GM18511 (cell line): Measurements from ENCODE around the gene CDKN2A.
A peak's percentile ranks its signal among the peaks of the same experiment; 100 is the strongest.

ENCODE experiments used
- ATAC-seq: cut with Tn5 transposase; IDR thresholded peaks from one replicate; pipeline ENCODE4 v1.9.1; 2021; ENCODE audit warnings: mild to moderate bottlenecking, moderate library complexity; ENCODE audit not compliant: unreplicated experiment

CDKN2A gene

DNA sequence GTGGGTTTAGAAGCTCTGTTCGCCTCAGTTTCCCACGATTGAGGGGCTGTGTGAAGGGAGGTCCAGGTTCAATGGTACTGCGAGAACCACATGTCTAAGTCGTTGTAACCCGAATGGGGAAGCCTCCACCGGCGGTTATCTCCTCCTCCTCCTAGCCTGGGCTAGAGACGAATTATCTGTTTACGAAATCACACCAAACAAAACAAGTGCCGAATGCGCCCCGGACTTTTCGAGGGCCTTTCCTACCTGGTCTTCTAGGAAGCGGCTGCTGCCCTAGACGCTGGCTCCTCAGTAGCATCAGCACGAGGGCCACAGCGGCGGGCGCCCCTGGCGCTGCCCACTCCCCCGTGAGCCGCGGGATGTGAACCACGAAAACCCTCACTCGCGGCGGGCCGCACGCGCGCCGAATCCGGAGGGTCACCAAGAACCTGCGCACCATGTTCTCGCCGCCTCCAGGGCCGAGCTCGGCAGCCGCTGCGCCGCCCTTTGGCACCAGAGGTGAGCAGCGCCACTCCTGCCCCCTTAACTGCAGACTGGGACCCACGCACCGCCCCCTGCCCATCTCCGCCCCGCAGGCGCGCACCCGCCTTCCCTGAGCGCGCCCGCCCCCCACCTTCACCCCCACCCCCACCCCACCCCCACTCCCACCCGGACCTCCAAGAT, at the start of gene CDKN2A:
Gene CDKN2A, minus strand, starts transcription at position 500 of the 663 bp plus-strand sequence.
- peak; percentile 44 for ATAC-seq

DNA sequence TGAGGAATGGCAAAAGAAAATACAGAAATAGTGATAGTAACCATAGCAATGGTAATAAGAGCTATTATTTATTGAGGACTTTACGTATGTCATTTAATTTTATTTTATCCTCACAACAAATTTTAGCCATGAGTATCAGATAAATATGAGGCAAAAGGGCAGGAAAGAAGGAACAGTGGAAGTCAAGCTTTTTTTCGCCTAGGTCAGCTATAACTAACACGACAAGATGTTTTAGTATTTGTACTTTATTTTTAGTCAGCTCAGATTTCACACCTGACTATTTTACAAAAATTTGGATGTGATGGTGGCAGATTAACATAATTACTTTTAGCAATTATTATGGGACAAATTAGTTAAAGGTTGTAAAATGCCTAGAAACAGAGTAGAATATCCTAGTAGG, 49.7 kb upstream of the CDKN2A start:
- ATAC-seq: no peak

DNA sequence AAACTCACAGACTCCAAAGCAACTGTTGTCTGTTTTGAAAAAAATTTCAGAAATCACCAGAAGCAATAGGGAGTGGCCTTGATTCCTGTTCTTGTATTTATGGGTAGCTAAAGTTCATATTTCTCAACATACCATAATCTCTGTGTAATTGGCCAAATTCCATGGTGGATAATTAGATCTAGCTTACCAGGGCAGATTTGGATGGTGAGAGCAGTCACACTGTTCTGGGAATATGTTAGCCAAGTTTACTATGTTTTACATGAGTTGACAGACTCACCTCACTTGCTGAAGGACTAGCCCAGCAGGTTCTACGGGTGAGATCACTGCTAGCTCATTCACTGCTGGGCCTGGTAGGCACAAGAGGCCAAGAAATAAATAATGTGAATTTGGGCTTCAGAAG, 47.6 kb upstream of the CDKN2A start:
- no peak for ATAC-seq

DNA sequence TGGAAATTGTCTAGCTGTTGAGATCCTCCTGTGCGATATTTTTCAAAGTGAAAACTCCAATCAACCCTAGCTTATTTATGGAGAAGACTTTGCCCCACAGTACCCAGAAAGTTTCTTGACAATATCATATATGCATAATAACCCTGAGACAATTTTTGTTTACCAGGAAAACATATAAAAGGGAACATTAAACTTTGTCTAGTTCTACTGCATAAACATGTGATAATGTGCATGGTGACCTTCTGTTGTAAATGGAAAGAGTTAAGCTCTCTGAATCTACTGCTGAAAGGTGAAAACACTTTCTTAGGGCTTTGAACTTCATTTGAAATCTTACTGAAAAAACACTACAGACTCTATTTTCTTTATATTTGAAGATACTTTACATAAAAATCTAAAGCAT, 47.2 kb upstream of the CDKN2A start:
- ATAC-seq: no peak

DNA sequence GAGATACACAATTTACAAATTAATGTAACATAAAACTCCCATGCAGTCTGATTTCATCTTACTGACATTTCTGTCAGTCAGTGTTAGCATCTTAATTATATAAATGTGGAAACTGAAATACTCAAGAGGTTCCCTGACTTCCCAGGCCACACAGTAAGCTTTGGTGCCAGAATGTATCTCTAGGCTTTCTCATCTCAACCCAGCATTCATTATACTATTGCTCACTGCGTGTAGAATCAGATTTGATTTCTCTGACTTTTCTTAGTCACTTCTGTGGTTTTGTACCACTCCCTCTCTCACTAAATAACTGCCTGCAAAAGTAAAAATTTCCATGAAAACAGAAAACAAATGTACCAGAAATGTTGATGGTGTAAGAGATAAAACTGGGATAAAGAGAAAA, 46.6 kb upstream of the CDKN2A start:
- no peak for ATAC-seq

DNA sequence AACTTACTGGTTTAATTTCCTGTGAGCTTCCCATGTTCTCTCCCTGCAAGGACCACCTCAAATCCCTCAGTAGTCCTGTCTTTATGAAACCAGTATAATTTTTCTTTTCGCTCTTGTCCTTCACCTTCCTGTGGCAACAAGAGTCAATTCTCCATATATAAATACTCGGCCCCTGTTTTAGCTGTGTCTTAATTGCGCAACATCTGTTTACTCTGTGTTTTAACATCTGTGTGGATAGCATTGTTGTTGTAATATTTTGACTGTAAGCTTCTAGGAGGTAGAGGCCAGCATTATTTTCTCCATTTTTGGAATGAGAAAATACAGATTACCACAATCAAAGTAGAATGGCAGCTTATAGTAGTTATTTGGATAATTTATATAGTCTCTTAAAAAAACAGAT, 45.1 kb upstream of the CDKN2A start:
- ATAC-seq: no peak

DNA sequence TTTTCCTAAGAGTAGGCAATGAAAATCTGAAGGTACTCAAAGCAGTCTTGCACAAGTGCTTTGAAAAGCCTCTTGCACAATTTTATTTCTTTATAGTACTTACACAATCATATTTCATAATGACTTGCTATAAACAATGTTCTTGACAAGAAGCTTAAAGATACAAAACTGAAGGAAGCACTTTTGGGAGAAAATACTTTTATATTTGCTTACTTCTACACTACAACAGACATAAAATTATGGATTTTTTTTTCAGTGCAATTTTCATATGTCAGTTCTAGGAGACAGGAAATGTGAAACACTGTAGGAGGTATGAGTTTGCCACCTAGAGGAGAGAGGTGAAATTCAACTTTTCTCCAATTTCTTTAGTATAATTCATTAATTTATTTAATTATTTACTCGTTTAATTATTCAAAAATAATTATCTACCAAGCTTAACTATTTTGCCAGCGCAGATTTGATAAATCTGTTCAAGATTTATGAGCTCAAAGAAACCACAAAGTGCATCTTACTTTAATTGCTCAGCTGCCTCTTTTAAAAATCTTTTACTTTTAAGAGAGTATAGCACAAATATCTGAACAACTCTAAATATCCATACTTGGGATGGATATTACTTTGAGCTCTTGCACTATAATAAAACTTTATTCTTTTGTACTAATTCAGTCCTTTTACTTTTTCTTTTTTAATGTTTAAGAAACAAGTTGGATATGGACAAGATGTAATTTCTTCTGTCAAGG, 43.9 kb upstream of the CDKN2A start:
- peak; percentile 68 for ATAC-seq

DNA sequence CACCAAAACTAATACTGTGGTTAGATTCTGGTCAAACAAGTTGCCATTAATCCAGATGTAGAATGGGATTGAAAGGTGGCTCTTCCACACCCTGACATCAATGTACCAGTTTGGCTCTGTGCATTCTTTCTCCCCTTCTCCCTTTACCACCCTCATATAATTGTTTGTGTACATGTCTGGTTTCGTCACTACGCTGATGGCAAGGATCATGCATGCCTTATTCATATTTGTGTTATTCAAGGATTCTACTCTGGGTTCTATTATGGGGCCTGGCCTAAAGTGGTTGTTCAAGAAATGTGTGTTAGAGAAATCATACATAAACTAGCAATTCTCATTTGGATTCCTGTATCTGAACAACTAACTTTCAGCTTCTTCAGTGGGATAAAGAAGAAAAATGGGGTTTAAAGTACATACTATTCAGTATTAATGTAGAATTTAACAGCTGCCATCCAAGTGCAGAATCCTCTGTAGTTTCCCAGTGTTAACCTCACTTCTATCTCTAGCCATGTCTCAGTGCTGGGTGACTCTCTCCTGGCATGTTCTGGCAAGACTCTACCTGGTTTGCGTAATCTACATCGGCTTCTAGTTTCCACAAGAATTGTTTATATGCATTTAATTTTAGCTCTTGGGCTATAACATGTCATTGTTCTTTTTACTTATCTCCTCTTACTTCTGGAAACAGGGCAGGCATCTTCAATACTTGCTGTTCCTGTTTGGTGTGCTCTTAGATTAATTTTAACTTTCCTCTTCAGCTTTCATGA, 42.9 kb upstream of the CDKN2A start:
- no peak for ATAC-seq

DNA sequence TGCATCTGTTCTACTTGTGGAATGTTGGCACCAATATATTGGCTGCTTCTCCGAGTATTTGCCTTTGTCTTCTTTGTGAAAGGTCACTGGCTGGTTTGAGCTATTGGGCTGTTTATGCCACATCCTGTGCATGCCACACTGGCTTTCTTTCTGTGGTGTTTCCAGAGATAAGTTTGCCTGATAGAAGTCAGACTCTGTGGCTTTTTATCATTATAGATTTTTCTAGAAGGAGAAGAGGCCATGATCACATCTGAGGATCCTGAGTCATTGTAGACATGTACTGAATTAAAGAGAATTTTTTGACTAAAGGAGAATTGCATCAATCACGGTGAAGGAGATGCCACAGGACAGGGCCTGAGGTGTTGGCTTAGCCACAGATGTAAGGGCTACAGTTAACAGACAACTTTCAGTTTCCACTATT, 41.4 kb upstream of the CDKN2A start:
- no peak for ATAC-seq

DNA sequence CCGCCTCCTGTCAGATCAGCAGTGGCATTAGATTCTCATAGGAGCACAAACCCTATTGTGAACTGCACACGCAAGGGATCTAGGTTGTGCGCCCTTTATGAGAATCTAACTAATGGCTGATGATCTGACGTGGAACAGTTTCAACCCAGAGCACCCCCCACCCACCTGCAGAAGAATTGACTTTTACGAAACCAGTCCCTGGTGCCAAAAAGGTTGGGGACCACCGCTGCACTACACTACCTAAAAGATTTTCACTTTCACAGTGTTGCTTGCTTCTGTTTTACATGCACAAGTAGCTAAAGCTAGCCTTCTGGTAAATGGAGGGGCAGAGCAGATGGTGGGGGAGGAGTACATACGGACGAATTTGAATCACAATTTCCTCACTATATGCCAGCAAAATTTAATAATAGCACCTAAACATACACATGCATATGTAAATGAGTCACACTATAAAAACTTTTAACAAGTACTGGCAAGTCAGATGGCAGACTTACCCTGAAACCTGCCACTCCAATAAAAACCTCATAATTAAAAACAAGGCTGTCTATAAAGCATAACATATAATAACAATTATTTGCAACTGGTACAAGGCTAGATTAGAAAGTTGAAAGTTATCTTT, 38.9 kb upstream of the CDKN2A start:
- no peak for ATAC-seq

DNA sequence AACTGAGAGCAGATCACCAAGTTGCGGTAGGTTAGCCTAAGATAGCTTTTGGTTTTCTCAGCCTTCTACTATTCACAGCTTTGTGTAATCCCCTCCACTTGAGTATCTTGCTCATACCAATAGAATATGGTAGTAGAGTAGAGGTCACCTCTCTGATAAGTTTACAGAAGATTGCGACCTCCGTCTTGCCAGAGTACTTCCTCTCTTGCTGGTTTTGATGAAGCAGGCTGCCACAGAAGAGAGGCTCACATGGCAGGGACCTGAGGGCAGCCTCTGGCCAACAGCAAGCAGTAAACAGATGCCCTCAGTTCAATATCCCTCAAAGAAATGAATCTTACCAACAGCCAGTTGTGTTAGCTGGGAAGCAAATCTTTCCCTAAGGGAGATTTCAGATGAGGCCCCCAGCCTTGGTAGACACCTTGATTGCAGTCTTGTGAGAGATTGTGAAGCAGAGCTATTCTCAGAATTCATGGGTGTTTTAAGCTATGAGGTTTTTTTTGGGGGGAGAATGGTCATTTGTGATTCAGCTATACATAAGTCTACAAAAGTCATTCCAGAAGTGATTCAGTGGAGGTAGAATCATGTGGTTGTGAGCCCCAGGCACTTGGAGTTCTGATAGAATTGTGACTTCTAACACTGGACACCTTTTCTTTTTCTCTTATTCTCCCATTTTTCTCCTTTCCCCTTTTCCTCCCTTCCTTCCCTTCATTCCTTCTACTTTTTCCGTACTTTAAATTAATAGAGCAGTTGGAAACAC, 37.6 kb upstream of the CDKN2A start:
- ATAC-seq: no peak

DNA sequence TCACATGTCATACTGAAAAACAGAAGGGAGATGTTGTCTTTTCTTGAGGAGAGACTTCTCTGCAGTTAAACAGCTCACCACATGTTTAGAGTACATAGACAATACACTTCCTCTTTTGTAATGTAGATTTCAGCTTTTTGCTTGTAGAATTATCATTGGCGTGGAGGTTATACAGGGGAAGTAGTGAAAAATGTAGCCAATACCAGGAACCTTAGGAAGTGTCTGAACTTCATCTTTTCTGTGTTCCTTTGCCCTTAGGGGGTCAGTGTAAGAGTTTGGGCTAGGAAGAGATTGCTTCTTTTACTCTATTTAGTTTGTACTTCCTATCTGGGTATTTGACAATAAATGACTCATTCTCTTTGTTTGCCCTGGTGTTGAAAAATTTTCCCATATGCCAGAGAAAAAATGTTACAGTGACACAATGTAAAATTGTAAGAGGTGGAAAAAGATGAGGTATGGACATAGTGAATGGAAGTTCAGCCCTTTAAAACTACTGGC, 36.0 kb upstream of the CDKN2A start:
- ATAC-seq: peak; percentile 80

DNA sequence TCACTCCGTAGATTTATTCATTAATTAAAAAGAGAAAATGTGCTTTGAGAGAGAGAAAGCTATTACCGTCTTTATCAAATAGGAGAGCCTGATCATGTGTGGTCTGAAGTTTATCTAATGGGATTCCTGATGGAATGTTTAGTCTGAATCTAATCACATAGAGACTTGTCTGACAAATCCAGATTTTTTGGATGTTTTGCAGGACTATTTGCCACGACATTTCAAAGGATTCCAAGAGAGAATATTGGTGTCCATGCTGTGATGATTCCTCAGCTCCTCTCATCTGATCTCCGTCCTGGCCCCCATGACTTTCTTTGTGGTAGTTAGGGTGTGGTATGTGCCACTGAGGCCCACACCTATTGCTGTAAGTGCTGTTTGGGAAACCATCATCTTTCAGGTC, 35.0 kb upstream of the CDKN2A start:
- ATAC-seq: no peak

DNA sequence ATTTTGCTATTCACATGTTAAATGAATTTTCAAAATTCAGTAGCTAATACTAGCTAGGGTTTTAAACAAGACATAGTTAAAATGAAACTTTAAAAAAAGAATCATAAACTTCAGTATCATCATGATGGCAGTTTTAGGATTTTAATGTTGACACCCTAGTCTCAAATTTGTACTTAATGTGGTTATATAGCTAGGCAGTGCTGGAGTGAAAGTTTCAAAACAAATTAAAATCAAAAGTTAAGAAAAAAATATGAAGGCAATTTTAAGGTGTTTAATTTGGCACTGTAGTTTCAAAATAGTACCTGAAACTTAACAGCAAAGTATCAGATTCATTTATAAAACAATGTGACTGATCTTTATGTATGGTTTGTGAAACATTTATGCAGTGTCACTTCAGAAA, 34.2 kb upstream of the CDKN2A start:
- ATAC-seq: no peak

DNA sequence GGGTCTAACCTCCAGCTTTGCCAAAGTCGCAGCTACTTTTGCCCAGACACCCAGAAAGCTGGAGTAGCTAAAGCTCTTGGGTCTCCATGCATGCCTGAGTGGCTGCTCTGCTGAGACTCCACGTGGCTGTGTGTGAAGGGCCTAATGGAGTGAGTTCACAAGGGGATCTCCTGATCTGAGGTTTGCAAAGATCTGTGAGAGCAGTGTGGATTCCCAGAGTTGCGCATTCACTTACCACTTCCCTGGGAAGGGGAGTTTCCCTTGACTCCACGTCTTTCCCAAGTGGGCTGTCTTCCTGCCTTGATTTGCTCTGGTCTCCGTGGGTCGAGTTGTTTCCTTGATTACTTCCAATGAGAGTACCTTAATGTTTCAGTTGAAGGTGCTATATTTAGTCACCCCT, 32.5 kb upstream of the CDKN2A start:
- ATAC-seq: no peak

DNA sequence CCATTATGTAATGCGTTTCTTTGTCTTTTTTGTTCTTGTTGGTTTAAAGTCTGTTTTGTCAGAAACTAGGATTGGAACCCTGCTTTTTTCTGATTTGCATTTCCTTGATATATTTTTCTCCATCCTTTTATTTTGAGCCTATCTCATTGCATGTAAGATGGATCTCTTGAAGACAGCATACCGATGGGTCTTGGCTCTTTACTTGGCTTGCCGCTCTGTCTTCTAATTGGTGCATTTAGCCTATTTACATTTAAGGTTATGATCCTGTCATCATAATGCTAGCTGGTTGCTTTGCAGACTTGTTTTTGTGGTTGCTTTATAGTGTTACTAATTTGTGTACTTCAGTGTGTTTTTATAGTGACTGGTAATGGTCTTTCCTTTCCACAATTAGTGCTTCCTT, 28.2 kb upstream of the CDKN2A start:
- ATAC-seq: no peak

DNA sequence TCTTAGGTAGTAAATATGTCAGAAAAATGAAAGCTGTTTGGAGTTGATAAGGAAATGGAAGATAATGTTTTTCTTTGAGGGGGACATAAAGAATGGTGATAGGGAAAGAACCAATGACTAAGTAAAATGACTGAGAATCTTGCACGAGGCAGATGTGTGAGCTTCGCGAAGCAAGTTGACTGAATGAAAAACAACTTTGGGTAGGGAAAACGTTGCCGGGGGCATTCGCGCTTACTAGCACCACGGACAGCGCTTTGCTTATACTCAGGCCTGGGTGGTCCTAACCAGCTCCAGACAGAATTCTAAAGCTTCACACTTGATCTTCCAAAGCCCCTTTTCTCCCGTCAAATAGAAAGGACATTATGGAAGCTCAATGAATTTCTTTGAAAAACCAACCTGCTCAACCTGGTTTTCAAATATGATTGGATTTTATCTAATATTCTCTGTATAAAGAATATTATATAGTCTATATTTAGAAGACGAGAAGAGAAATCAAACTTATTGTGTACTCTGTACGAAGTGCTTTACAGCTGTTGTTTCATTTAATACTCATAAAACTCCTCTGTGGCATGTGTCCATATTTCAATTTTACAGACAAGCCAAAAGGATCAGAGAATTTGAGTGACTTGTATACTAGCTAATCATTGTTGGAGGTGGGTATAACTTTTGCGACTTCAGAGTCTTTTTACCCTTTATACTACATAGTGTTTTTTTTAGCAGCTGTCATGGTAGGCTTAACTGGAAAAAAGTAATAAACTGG, 16.9 kb upstream of the CDKN2A start:
- ATAC-seq: no peak

DNA sequence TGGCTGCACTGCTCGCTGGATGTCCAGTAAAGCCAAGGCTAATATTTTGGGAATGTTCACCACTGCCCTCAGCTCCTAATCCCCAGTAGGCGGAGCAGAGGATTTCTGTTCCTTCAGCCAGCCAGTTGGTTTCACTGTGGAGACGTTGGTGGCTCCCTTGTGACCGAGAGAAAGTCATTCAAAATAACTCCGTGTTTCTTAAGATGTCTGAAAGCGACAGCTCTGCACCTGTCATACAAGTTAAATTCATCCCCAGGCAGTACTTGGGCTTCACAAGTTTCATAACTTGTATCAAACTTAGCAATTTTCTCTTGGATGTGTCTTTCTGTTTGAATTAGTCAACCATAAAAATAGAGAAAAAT, 15.3 kb upstream of the CDKN2A start:
- peak; percentile 59 for ATAC-seq

DNA sequence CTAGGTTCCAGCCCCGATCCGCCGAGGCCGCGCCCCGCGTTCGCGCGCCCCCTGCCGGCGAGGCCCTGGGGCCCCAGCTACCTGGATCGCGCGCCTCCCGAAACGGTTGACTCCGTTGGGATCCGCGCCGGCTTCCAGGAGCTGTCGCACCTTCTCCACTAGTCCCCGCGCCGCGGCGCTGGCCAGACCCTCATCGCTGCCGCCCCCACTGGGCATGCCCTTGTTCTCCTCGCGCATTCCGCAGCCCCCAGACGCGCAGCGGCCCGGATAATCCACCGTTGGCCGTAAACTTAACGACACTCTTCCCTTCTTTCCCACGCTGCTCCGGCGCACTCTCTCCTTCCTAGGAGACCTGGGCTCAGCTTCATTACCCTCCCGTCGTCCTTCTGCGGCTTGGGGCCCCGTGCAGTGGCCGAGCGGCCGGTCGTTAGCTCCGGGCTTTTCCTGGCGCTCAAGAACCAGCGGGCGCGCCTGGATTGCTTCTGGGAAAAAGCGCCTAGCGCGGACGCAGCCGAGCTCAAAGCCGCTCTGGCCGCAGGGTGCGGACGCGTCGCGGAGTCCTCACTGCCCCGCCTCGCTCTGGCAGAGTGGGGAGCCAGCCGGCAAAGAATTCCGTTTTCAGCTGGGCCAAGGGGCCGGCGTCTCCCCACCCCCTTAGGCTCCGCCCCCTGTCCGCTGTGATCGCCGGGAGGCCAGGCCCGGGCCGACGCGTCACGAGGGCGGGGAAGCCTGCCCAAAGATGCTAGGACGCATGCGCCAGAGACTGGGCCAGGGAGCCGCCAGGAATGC, 14.7 kb upstream of the CDKN2A start, which contains the start of gene CDKN2B:
Gene CDKN2B, minus strand, starts transcription at position 589 of the 789 bp plus-strand sequence. Its CDS starts 352 bp downstream, at position 237.
- peak; percentile 96 for ATAC-seq
